GM19035 (cell line): ENCODE measurements around the gene KERA.
"Not testable (repeated sequence)": the region's sequence is repeated elsewhere in the genome, so short reads cannot be mapped to it uniquely, and the experiment has no call there.

Source experiments
- ATAC-seq: cut with Tn5 transposase; IDR thresholded peaks from one replicate; pipeline ENCODE4 v1.9.1; 2021; ENCODE audit not compliant: unreplicated experiment

KERA gene

GRCh38 chr12:91057368-91058165 lies at the start of gene KERA:
TSS of gene KERA (minus strand) at chr12:91058024. CDS start at chr12:91056281, 1,743 bp downstream.
- no peak for ATAC-seq

- no peak for ATAC-seq
These were observed 48.5 kb upstream of the KERA start for GRCh38 chr12:91106283-91106682.

- ATAC-seq = no peak
These were observed 48.0 kb upstream of the KERA start for GRCh38 chr12:91105807-91106206.

- peak; percentile 85 for ATAC-seq
These were observed 47.1 kb upstream of the KERA start for GRCh38 chr12:91104812-91105466.

- ATAC-seq = no peak
These were observed 45.8 kb upstream of the KERA start for GRCh38 chr12:91103624-91104023.

- no peak for ATAC-seq
These were observed 45.3 kb upstream of the KERA start for GRCh38 chr12:91103101-91103500.

GRCh38 chr12:91100906-91101305 lies 43.1 kb upstream of the KERA start:
- no peak for ATAC-seq

GRCh38 chr12:91099836-91100235 lies 42.0 kb upstream of the KERA start:
- ATAC-seq = no peak

- no peak for ATAC-seq
These were observed 41.5 kb upstream of the KERA start for GRCh38 chr12:91099341-91099740.

- ATAC-seq = no peak
These were observed 41.1 kb upstream of the KERA start for GRCh38 chr12:91098941-91099340.

GRCh38 chr12:91098461-91098860 lies 40.6 kb upstream of the KERA start:
- no peak for ATAC-seq

GRCh38 chr12:91094957-91095356 lies 37.1 kb upstream of the KERA start:
- no peak for ATAC-seq

GRCh38 chr12:91094032-91094662 lies 36.3 kb upstream of the KERA start:
- no peak for ATAC-seq

GRCh38 chr12:91093341-91093740 lies 35.5 kb upstream of the KERA start:
- no peak for ATAC-seq

- ATAC-seq = no peak
These were observed 34.3 kb upstream of the KERA start for GRCh38 chr12:91091916-91092715.

GRCh38 chr12:91089953-91090352 lies 32.1 kb upstream of the KERA start:
- ATAC-seq = not testable (repeated sequence)

GRCh38 chr12:91080041-91080440 lies 22.2 kb upstream of the KERA start:
- ATAC-seq = no peak

- no peak for ATAC-seq
These were observed 20.7 kb upstream of the KERA start for GRCh38 chr12:91078501-91078900.

- no peak for ATAC-seq
These were observed 19.6 kb upstream of the KERA start for GRCh38 chr12:91077228-91077954.

GRCh38 chr12:91074851-91075250 lies 17.0 kb upstream of the KERA start:
- no peak for ATAC-seq
